Stimulated activated naive CD8-positive, alpha-beta T cell treated with anti-CD3 and anti-CD28 coated beads, Interleukin-15, amount 100 ng/mL, for 72 hours (primary cell): Measurements from ENCODE around the gene C5orf15.

Experiments used
- ATAC-seq: fragments of 150-1000 bp; cut with Tn5 transposase; 2 replicates; pipeline ENCODE4 v1.10.0; 2021; ENCODE audit warnings: mild to moderate bottlenecking, moderate library complexity
- DNase-seq, 2 donors: peaks; one replicate each; pipeline ENCODE4 v3.0.0; 2021 to 2022
- H3K27ac Mint-ChIP-seq, 2 donors: one replicate each; pipeline ENCODE4 v1.8.0; 2022; ENCODE audit warnings: mild to moderate bottlenecking in 2 of 2, mixed read lengths in 2 of 2, moderate library complexity in 2 of 2
- H3K27me3 Mint-ChIP-seq: one replicate; pipeline ENCODE4 v1.8.0; 2022; ENCODE audit warnings: mixed read lengths
- H3K4me1 Mint-ChIP-seq: one replicate; pipeline ENCODE4 v1.8.0; 2022; ENCODE audit warnings: mild to moderate bottlenecking, mixed read lengths
- H3K4me3 Mint-ChIP-seq, 2 donors: one replicate each; pipeline ENCODE4 v1.8.0; 2022; ENCODE audit warnings: mild to moderate bottlenecking in 2 of 2, mixed read lengths in 2 of 2, moderate library complexity in 1 of 2
- H3K9me3 Mint-ChIP-seq, 2 donors: one replicate each; pipeline ENCODE4 v1.8.0; 2022; ENCODE audit warnings: mixed read lengths in 2 of 2

C5orf15 gene

DNA sequence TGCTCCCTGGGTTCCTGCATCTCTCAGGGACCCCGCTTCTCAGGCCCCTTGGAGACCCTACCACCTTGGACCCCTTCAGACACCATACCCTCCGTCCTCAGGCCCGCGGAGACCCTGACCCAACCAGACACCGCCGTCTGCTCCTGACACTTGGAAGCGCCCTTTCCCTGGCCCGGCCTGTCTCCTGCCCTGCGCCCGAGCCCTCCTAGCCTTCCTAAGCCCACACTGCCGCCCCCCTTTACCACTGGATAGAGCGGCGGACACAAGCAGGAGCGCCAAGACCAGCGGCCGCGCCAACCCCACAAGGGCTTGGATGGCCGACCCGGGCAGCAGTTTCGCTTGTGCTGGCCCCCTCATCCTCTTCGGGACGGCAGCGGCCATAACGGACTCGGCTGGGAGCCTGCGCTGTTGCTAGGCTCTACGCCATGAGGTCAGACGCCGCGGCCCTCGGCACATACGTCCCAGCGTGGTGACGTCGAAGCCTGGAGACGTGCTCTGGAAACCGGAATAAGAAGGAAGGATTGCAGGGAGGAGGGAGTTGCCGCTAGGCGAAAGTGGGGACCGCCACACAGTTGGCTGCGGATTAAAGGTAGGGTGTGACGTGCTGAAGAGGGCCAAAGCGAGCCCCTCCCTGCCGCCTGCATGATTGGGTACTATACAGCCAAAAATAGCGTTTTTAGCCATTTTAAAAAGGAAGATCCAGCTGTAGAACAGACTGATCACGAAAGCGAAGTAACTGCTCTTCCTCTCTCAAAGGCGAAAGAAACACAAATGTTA lies at the start of gene C5orf15:
Gene C5orf15, minus strand, starts transcription at position 422 of the 777 bp plus-strand sequence. Its CDS starts 41 bp downstream, at position 381.
- H3K4me3 Mint-ChIP-seq = peak within 1 kb of the TSS; percentile 96 to 99
- H3K9me3 Mint-ChIP-seq = peaks cover 0 to 3% of the 10 kb centered on the region in 2 donors
- H3K27me3 Mint-ChIP-seq = no peaks in the 10 kb centered on the region
- peak within 1 kb of the TSS; percentile 97 to 99 for H3K27ac Mint-ChIP-seq
- peaks cover 62% of the 10 kb centered on the region for H3K4me1 Mint-ChIP-seq
- DNase-seq (peak; percentile 87 to 93), ATAC-seq (peak; percentile 99)

DNA sequence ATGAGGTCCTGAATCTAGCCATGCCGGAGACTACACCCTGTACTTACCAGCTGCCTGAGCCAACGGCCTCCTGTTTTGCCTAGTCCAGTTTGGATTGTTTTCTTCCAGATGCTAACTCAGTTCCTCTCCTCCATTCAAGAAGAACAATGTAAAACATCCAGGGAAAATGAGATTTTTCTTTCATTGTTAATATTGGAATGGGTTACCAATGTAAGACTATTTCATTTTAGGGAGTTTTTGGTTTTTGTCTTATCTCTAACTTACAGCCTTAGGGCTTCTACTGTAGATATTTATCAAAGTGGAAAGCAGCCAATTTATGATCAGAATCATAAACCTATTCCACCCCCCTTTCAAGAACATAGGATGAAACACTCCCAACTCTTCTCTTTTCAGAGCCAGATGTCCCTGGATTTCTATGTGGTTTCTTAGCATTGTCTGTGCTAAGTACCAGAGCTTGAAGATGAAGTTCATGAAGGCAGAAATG lies 39.9 kb upstream of the C5orf15 start:
- no peak overlapping the region for H3K27ac Mint-ChIP-seq
- ATAC-seq (no peak), DNase-seq (no peak)
- H3K9me3 Mint-ChIP-seq = no peaks in the 10 kb centered on the region
- H3K4me1 Mint-ChIP-seq = peaks cover 28% of the 10 kb centered on the region
- no peak overlapping the region for H3K4me3 Mint-ChIP-seq
- no peaks in the 10 kb centered on the region for H3K27me3 Mint-ChIP-seq

DNA sequence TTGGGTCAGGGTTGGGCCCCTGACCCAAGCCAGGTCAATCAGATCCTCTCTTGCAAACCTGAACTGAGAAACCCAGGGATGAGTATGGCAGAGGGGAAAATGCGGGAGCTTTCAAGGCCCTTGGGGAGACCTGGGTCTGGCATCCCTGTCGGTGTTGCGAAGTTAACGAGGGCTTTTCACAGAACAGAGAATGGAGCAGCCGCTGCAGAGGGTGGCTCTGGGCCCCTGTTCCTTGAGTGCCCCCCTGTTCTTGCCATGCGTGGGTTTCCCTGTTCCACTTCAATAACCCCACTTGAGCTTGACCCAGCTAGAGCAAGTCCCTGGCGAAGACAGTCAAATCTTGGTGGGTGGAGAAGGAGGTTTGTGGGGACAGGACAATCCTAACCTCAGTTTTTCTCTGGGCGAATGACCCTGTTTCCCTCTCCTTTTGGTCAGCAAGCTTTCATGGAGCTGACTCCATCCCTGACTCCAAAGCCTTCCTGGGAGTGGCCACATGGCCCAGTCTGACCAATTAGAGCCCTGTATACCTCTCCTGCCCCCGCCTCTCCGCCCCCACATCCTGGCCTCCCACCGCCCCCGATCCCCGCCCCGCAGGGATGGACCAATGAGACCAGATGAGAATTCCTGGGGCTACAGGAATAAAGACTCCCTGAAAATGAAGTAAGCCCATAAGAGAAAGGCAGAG lies 39.3 kb upstream of the C5orf15 start:
- Mint-ChIP-seq H3K9me3 (no peaks in the 10 kb centered on the region), H3K27ac (no peak overlapping the region), H3K4me3 (no peak overlapping the region), H3K27me3 (no peaks in the 10 kb centered on the region), H3K4me1 (peaks cover 33% of the 10 kb centered on the region)
- ATAC-seq (no peak), DNase-seq (no peak)

DNA sequence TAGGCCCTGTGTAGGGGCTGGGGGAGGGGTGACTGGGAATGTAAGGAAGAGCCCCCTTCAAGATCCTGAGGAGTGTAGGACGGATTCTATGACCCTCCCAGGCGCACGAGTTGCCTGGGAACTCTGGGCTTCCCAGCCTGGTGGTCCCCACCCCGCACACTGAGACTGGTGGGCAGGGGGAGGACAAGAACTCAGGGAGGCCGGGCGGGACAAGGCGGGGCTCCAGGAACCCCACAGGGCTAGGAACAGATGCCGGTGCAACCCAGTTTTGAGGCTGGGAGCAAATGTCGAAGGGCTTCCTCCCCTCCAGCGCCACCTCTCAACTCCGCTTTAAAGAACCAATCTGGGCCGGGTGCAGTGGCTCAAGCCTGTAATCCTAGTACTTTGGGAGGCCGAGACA lies 37.7 kb upstream of the C5orf15 start:
- H3K4me1 Mint-ChIP-seq = peaks cover 49% of the 10 kb centered on the region
- H3K27ac Mint-ChIP-seq = peak overlapping the region; percentile 95 to 96
- no peaks in the 10 kb centered on the region for H3K27me3 Mint-ChIP-seq
- peak overlapping the region; percentile 96 to 98 for H3K4me3 Mint-ChIP-seq
- DNase-seq (no peak), ATAC-seq (no peak)
- H3K9me3 Mint-ChIP-seq = no peaks in the 10 kb centered on the region

DNA sequence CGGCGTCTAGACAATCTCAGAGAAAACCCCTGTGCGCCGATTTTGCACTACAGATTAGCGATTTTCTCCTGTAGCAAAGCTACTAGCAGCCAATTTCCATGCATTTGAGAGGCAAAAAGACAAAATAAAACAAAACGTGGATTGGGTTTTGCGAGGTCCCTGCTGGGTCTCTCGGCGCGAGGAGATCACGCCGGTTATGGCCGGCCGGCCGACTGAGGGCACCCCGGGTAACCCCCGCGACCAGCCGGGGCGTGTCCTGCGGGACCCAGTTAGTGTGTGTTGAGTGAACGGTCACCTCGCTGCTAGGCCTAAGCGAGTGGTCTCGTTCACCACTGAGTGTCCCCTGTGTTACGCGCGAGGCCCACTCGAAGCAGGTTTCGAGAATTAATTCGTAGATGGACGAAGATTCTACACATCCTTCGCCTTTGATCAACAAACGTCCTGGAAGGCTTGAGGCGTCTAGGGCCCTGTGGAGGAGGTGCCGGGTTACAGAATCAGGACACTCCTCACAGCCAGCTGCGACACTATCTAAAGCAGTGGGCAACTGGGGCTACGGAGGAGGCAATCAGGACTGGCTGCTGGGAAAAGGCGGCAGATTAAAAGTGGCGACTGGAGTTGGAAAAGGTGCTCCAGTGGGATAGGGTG lies 37.1 kb upstream of the C5orf15 start:
- Mint-ChIP-seq H3K4me3 (peak overlapping the region; percentile 96 to 98), H3K9me3 (no peaks in the 10 kb centered on the region), H3K4me1 (peaks cover 54% of the 10 kb centered on the region), H3K27me3 (no peaks in the 10 kb centered on the region), H3K27ac (peak overlapping the region; percentile 95 to 96)
- no peak for DNase-seq
- ATAC-seq = no peak

DNA sequence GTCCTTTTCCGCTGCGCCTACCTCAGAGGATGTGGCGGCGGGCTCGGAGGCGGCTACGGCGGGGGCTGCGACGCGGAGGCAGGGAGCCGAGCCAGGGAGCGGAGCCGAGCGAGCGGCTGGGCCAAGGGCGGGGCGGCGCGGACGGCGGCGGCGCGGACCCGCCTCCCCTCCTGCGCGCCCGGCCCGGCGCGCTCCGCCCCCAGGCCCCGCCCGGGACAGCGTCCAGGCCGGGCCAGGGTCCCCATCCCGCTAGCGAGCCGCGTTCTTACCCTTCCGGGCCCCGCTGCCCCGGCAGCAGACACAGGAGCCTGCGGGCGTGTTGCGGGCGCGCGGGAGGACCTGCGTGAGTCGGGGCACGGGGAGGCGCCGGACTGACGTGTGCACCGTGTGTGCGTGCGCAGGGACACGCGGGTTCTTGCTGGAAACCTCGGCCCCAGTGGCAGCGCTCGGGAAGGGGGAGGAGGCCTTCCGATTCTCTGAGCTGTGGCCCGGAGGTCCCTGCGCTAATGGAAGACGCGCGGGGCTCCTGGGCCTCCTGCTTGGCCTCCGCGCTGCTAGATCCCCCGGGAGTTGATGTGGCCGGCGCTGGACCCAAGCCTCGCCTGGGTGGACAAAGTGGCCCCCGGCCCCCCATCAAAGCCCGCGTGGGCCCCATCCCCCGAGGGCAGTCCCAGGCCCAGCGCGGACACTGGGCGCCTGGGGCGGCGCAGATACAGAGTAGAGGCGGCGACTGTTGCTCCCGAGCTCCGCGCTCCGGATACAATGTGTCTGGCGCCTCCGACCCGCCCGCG lies 36.4 kb upstream of the C5orf15 start, which contains the start of gene VDAC1:
Gene VDAC1, minus strand, starts transcription at position 350 of the 791 bp plus-strand sequence. CDS start 11,963 bp downstream, outside the sequence.
- Mint-ChIP-seq H3K4me1 (peaks cover 61% of the 10 kb centered on the region), H3K4me3 (peak within 1 kb of the TSS; percentile 96 to 98), H3K27ac (peak within 1 kb of the TSS; percentile 96 to 99), H3K9me3 (no peaks in the 10 kb centered on the region), H3K27me3 (no peaks in the 10 kb centered on the region)
- DNase-seq (peak; percentile 84 to 86), ATAC-seq (peak; percentile 84)

DNA sequence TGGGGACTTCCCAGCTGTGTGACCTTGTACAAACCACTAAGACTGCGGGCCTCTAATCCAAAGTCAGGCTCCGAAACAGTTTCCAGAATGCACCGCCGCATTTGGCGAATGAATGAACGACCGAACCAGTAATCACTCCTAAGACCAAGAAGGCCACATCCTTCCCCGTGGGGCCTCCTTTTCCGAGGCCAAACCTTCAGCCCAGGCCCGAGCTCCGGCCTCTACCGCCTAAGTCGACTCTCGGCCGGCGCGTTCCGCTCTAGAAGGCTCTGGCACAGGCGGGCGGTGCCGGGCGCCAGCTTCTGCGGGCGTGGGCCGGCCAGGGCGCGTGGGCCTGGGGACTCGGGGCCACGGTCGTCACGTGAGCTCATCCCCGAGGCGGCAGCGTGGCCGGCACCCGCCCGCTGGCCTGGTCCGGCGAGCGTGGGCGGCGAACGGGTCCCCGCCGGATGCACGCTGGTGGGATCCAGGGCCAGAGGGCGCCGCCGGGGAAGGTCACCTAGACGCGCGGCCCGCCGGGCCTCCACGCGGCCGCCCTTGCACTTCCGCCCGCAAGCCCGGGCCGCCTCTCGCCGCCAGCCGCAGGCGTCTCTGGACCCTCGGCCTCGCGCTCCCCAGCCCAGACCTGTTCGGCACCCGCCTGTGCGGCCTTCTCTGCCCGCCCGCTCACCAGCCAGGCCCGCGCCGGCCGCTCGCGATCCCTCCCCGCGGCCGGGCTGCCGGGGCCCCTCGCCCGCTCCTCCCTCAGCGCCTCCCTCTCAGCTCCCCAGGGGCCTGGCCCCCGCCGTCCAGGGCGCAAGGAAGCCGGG lies 35.6 kb upstream of the C5orf15 start:
- peak overlapping the region; percentile 96 to 99 for H3K27ac Mint-ChIP-seq
- no peaks in the 10 kb centered on the region for H3K9me3 Mint-ChIP-seq
- H3K27me3 Mint-ChIP-seq = no peaks in the 10 kb centered on the region
- DNase-seq (peak in 1 of 2 donors; percentile 75), ATAC-seq (peak; percentile 37)
- H3K4me3 Mint-ChIP-seq = peak overlapping the region; percentile 93 to 96
- peaks cover 69% of the 10 kb centered on the region for H3K4me1 Mint-ChIP-seq

DNA sequence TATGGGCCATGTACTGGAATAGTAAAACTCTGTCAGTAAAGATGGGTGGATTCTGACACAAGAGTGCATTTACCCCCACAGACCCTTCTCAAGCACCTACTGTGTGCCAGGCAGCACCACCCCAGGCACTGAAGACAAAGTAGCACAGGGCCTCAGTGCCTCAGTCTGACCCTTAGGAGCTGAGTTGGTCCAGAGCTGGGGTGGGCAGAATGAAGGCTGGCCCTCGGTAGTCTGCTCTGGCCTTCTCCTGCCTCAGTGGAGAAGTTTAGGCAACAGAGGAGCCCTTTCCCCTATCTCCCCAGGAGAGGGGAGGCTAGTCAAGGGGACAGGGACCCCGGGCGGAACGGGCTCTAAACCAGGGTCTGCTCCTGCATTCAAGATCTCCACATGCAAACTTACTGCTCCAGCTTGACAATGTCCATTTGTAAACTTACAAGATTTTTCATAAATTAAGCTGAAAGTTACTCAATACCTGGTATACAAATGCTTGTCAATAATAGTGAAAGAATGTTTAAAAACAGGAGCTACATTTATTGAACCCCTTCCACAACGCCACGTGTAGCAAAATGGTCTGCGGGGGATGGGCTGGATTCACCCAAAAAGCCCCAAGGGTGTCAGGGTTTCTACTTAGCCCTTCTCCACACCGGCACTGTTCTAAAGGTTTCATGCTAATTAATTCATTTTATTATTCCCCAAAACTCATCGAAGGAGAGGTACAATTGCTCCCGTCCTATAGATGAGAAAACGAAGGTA lies 34.8 kb upstream of the C5orf15 start:
- ATAC-seq = no peak
- no peaks in the 10 kb centered on the region for H3K9me3 Mint-ChIP-seq
- peak overlapping the region; percentile 96 to 99 for H3K27ac Mint-ChIP-seq
- no peaks in the 10 kb centered on the region for H3K27me3 Mint-ChIP-seq
- H3K4me1 Mint-ChIP-seq = peaks cover 73% of the 10 kb centered on the region
- H3K4me3 Mint-ChIP-seq = peak overlapping the region; percentile 93 to 96
- no peak for DNase-seq

DNA sequence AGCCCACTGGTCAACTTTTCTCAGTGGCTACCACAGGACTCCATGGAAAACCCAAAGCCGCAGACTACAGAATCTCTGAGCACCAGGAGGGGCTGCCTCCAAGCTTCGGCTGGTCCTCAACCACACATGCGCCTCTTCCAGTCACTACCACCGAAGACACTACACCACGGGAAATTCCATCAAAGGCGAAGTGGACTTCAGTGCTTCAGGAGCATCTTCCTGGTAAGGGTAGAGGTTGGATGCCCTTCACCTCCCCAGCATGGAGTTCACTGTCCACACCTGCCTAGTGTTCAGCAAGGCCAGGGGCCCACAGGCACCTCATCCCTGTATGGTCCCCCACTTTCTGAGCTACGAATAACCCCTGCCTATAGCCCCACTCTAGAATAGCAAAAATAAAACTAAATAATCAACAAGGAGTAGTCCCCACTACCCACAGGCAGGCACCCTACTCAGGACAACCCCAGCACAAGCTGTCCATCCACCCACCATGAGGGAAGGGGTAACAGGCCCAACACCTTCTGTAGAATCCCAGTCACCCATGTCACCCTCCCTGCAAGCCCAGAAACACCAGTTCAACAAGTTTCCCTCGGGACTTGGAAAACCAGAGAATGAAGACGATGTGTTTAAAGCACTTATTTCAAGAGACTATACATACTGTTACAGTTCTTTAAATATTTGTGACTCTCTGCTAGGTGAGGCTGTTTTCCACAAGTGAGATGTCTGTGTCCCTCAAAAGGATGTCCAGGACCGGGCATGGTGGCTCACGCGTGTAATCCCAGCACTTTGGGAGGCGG lies 33.7 kb upstream of the C5orf15 start:
- ATAC-seq (no peak), DNase-seq (no peak)
- H3K27me3 Mint-ChIP-seq = no peaks in the 10 kb centered on the region
- H3K4me1 Mint-ChIP-seq = peaks cover 72% of the 10 kb centered on the region
- no peaks in the 10 kb centered on the region for H3K9me3 Mint-ChIP-seq
- peak overlapping the region; percentile 62 to 91 for H3K27ac Mint-ChIP-seq
- H3K4me3 Mint-ChIP-seq = peak overlapping the region; percentile 93 to 96

DNA sequence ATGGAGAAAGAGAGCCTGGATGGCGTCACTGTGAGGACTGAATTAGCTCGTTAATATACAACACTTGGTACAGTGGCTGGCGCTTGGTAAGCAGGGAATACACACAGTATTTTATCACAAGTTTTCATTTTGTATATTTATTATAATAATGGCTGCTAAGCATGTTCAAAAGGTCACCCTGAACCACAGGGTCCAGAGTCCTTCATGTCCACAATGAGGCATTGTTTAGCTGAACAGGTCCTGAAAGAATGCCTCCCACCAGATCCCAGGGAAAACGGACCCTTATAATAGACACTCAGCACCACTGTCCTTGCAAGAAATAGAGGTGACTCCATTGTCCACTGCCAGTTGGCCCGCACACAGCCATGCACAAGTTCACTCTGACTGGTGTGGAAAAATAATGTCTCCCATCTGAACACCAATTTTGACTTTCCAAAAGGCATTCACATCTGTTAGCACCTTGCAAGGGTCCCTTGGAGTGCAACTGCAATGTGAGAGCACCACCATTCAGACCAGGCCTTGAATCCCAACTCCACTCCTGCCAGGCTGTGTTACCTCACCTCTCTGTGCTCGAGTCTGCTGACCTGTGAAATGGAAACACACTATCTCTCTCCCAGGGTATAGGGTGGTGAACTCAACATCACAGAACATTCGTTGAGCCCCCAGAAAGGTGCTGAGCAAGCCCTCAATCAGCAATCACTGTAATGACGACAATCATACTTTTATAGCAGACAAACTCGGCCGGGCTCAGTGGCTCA lies 32.5 kb upstream of the C5orf15 start:
- no peaks in the 10 kb centered on the region for H3K27me3 Mint-ChIP-seq
- peak overlapping the region; percentile 74 to 77 for H3K27ac Mint-ChIP-seq

DNA sequence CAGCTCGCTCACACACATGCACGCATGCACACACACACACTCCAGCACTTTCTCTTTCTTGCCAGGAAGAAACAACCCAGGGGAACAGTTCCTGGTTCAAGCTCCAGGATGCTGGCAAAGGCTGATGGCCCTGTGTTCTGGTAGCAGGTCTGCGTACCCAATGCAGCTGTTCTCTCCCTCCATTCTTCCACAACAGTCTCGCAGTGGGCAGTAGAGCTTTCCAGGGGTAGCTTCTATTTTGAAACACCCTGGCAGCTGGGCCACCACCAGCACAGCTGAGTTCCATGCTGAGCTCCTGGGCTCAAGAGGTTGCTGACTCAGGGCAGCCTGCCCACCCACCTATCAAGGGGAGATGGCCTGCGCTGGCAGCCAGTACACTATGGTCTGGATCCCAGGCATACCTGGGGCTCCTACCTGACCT lies 31.7 kb upstream of the C5orf15 start:
- ATAC-seq = no peak
- peak overlapping the region in 1 of 2 donors; percentile 77 for H3K27ac Mint-ChIP-seq
- peaks cover 71% of the 10 kb centered on the region for H3K4me1 Mint-ChIP-seq

More for the DNA sequence above, 32.5 kb upstream of the C5orf15 start:
- DNase-seq (no peak), ATAC-seq (no peak)
- peaks cover 71% of the 10 kb centered on the region for H3K4me1 Mint-ChIP-seq
- no peaks in the 10 kb centered on the region for H3K9me3 Mint-ChIP-seq
- peak overlapping the region; percentile 6 to 52 for H3K4me3 Mint-ChIP-seq

DNA sequence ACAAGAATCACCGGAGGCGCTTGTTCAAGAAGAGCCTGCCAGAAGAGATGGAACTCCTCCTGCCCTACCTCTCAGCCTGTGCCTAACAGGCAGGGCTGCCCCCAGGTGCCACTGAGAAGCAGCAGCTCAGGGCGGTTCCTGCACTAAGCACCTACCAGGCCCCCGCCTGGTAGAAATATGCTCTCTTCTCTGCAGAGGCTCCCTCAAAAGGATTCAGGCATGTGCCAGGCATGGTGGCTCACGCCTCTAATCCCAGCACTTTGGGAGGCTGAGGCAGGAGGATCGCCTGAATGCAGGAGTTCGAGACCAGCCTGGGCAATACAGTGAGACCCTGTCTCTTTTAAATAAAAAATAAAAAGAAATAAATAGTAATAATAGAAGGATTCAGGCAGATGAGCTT lies 30.4 kb upstream of the C5orf15 start:
- Mint-ChIP-seq H3K27me3 (no peaks in the 10 kb centered on the region), H3K9me3 (no peaks in the 10 kb centered on the region), H3K27ac (no peak overlapping the region), H3K4me1 (peaks cover 81% of the 10 kb centered on the region), H3K4me3 (no peak overlapping the region)
- ATAC-seq (no peak), DNase-seq (no peak)

More for the DNA sequence above, 31.7 kb upstream of the C5orf15 start:
- peak overlapping the region in 1 of 2 donors; percentile 13 for H3K4me3 Mint-ChIP-seq
- no peak for DNase-seq
- no peaks in the 10 kb centered on the region for H3K9me3 Mint-ChIP-seq
- H3K27me3 Mint-ChIP-seq = no peaks in the 10 kb centered on the region
